Activated CD4-positive, alpha-beta memory T cell treated with anti-CD3 and anti-CD28 coated beads for 36 hours (primary cell): ENCODE measurements around the gene ATP2B2. TPM values are rescaled to one million over a fixed set of nuclear protein-coding genes. Genes with fewer than 3 reads are reported as not detected.

Experiments
- CTCF ChIA-PET: fragments of 350-600 bp; sonication (Branson Sonifier 250); formaldehyde crosslinking; loops from one replicate; lab custom pipeline; 2021; ENCODE audit warnings: antibody characterized with exemption, inconsistent platforms; lab: Charles Lee
- POLR2A ChIA-PET: fragments of 350-600 bp; sonication (Branson Sonifier 250); formaldehyde crosslinking; loops from one replicate; lab custom pipeline; 2021; ENCODE audit warnings: antibody characterized with exemption; lab: Charles Lee
- DNase-seq: peaks from one replicate; pipeline ENCODE4 v3.0.0-alpha.2; 2020
- H3K27ac Mint-ChIP-seq: one replicate; pipeline ENCODE4 v1.8.0; 2021; ENCODE audit warnings: mixed read lengths
- H3K27me3 Mint-ChIP-seq: one replicate; pipeline ENCODE4 v1.8.0; 2021; ENCODE audit warnings: mixed read lengths
- H3K36me3 Mint-ChIP-seq: one replicate; pipeline ENCODE4 v1.8.0; 2021; ENCODE audit warnings: mixed read lengths
- H3K4me1 Mint-ChIP-seq: one replicate; pipeline ENCODE4 v1.8.0; 2021; ENCODE audit warnings: low read depth, mixed read lengths
- H3K4me3 Mint-ChIP-seq: one replicate; pipeline ENCODE4 v1.8.0; 2021; ENCODE audit warnings: mild to moderate bottlenecking, mixed read lengths
- H3K9me3 Mint-ChIP-seq: one replicate; pipeline ENCODE4 v1.8.0; 2021; ENCODE audit warnings: mixed read lengths
- intact Hi-C: fragments of 100-400 bp; cut with micrococcal nuclease; formaldehyde crosslinking; loops from one replicate; pipeline ENCODE4 v1.15.1; 2023
- total RNA-seq, 2 experiments: library from RNA; stranded (reverse); gene quantifications; one replicate each; pipeline ENCODE4 v1.2.3, GENCODE V29; 2021

Gene ATP2B2
- total RNA-seq, 2 experiments from 2014 or later, result 0.05 TPM; not detected in 1

- DNase-seq, result no peak
- intact Hi-C loops, result no loop called here
- ChIA-PET CTCF (interaction anchor here (1.0 to 1.5 kb wide), 3 partner anchors 10 to 399 kb away, joined by 4 to 6 read pairs (median 4); no protein-coding TSS in a partner anchor), POLR2A (no interaction called here)
- H3K4me1 Mint-ChIP-seq, result peaks cover 3% of the 10 kb centered on the region
- H3K36me3 Mint-ChIP-seq, result no peaks in the 10 kb centered on the region
- no peak overlapping the region for H3K27ac Mint-ChIP-seq
- no peaks in the 10 kb centered on the region for H3K9me3 Mint-ChIP-seq
- peaks cover 1% of the 10 kb centered on the region for H3K27me3 Mint-ChIP-seq
- H3K4me3 Mint-ChIP-seq, result no peak overlapping the region
Measured at GRCh38 chr3:10339376-10339955, 165.9 kb downstream of the ATP2B2 start.

DNA sequence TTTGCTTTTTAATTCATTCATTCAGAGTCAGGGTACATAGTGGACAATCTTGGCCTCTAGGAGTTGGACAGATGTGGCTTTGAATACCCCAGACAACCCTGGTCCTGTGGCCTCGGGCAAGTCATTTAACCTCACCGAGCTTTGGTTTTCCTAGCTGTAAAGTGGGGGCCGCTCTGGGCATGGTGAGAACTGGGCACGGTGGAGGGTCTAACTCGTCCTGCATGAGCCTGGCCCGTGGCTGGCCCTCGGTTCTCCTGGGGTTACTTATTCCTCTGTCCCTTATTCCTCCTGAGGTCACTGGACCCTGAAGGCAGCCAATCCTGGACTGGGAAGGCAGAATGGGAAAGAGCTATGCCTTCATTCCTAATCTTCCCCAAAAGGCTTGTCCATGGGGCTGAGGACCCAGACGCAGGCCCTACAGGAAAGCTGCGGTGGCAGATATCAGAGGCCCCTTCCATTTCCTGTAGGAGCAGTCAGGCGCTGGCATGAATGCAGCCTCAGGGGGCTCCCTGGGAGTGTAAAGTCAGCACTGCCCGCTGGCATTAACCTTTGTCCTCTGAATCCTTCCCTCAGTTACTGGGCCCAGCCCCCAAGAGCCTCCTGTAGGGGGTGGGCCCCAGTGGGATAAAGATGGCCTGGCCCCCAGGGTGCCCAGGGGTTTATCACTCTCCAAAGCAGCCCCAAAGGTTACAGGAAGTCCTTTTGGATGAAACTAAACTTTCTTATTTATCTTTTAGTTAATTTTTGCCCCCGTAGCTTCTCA lies 166.6 kb downstream of the ATP2B2 start:
- no peak for DNase-seq
- H3K4me1 Mint-ChIP-seq, result peaks cover 3% of the 10 kb centered on the region
- no peak overlapping the region for H3K4me3 Mint-ChIP-seq
- H3K27ac Mint-ChIP-seq, result no peak overlapping the region
- ChIA-PET CTCF (interaction anchor here (1.5 kb wide), 1 partner anchor 400 kb away, joined by 6 read pairs; no protein-coding TSS in a partner anchor), POLR2A (no interaction called here)
- intact Hi-C loops, result no loop called here
- H3K27me3 Mint-ChIP-seq, result no peaks in the 10 kb centered on the region
- H3K9me3 Mint-ChIP-seq, result no peaks in the 10 kb centered on the region
- H3K36me3 Mint-ChIP-seq, result no peaks in the 10 kb centered on the region

GRCh38 chr3:10338164-10338470 lies 167.3 kb downstream of the ATP2B2 start:
- Mint-ChIP-seq H3K9me3 (no peaks in the 10 kb centered on the region), H3K36me3 (no peaks in the 10 kb centered on the region), H3K4me3 (no peak overlapping the region), H3K4me1 (peaks cover 3% of the 10 kb centered on the region), H3K27ac (no peak overlapping the region), H3K27me3 (no peaks in the 10 kb centered on the region)
- DNase-seq, result no peak
- ChIA-PET CTCF (no interaction called here), POLR2A (no interaction called here)
- intact Hi-C loops, result no loop called here

GRCh38 chr3:10337323-10338163 lies 167.8 kb downstream of the ATP2B2 start:
- ChIA-PET POLR2A (no interaction called here), CTCF (interaction anchor here (0.7 to 1.3 kb wide), 3 partner anchors 8 to 402 kb away, joined by 4 read pairs; no protein-coding TSS in a partner anchor)
- Mint-ChIP-seq H3K27me3 (no peaks in the 10 kb centered on the region), H3K4me1 (peaks cover 3% of the 10 kb centered on the region), H3K36me3 (no peaks in the 10 kb centered on the region), H3K9me3 (no peaks in the 10 kb centered on the region), H3K4me3 (no peak overlapping the region), H3K27ac (no peak overlapping the region)
- intact Hi-C loops, result no loop called here
- no peak for DNase-seq

DNA sequence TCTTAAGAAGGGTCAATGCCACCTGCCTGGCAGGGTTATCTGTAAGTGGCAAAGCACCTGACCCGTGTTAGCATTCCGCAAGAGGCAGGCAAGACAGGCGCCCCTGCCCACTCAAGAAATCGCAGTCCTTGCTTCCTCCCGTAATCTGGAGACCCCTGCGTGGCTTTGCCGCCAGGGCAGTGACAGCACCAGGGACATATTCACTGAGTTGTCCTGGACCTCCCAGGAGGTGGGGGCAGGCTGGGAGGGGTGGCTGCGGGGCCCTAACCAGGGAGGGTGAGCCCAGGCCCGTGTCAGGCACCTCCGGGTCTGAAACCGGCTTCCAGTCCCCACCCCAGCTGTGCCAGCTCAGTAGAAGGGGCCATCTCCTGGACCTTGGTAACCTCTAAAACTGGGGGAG lies 168.6 kb downstream of the ATP2B2 start:
- H3K36me3 Mint-ChIP-seq, result no peaks in the 10 kb centered on the region
- no peak for DNase-seq
- H3K4me1 Mint-ChIP-seq, result peaks cover 3% of the 10 kb centered on the region
- H3K27ac Mint-ChIP-seq, result no peak overlapping the region
- no peaks in the 10 kb centered on the region for H3K9me3 Mint-ChIP-seq
- POLR2A ChIA-PET, result no interaction called here
- CTCF ChIA-PET, result interaction anchor here (1.1 to 1.3 kb wide), 2 partner anchors 9 to 403 kb away, joined by 4 read pairs; no protein-coding TSS in a partner anchor
- intact Hi-C loops, result no loop called here
- H3K27me3 Mint-ChIP-seq, result no peaks in the 10 kb centered on the region
- no peak overlapping the region for H3K4me3 Mint-ChIP-seq

- DNase-seq, result no peak
- H3K9me3 Mint-ChIP-seq, result no peaks in the 10 kb centered on the region
- ChIA-PET CTCF (interaction anchor here (1.3 kb wide), 1 partner anchor 9 kb away, joined by 4 read pairs; no protein-coding TSS in a partner anchor), POLR2A (no interaction called here)
- no peak overlapping the region for H3K27ac Mint-ChIP-seq
- no peak overlapping the region for H3K4me3 Mint-ChIP-seq
- peaks cover 3% of the 10 kb centered on the region for H3K4me1 Mint-ChIP-seq
- no peaks in the 10 kb centered on the region for H3K27me3 Mint-ChIP-seq
- intact Hi-C loops, result no loop called here
- no peaks in the 10 kb centered on the region for H3K36me3 Mint-ChIP-seq
Measured at GRCh38 chr3:10335871-10336622, 169.3 kb downstream of the ATP2B2 start.

DNA sequence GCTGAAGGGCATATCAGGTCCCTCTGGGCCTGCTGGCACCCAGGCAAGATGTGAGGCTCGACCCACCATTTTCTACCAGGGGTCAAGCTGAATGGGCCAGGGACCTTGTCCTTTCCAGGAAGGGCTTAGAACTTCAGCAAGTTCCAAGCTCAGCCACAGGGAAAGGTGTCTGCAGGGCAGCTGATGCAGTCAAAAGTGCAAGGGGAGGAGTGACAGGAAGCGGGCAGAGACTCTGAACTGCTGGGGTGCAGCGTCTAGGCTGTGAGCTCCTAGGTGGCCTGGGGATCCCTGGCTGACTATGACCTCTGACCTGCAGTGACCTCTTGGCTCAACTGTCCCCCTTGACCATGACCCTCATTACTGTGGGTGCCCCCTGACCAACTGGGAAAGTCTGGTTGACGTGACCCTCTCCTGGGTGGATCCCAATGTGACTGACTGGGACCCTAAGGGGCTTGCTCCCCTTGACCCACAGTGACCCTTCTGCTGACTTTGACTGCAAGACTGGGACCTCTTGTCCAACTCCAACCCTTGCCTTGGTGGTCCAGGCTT lies 170.1 kb downstream of the ATP2B2 start:
- no peak overlapping the region for H3K27ac Mint-ChIP-seq
- no peak overlapping the region for H3K4me3 Mint-ChIP-seq
- POLR2A ChIA-PET, result no interaction called here
- H3K9me3 Mint-ChIP-seq, result no peaks in the 10 kb centered on the region
- peaks cover 3% of the 10 kb centered on the region for H3K4me1 Mint-ChIP-seq
- CTCF ChIA-PET, result interaction anchor here (1.1 to 1.2 kb wide), 2 partner anchors 8 to 404 kb away, joined by 5 to 7 read pairs; no protein-coding TSS in a partner anchor
- H3K27me3 Mint-ChIP-seq, result no peaks in the 10 kb centered on the region
- intact Hi-C loops, result no loop called here
- no peak for DNase-seq
- no peaks in the 10 kb centered on the region for H3K36me3 Mint-ChIP-seq

GRCh38 chr3:10334459-10334858 lies 170.9 kb downstream of the ATP2B2 start:
- CTCF ChIA-PET, result interaction anchor here (1.1 to 1.2 kb wide), 2 partner anchors 9 to 404 kb away, joined by 5 to 7 read pairs; no protein-coding TSS in a partner anchor
- no peak for DNase-seq
- H3K27me3 Mint-ChIP-seq, result peaks cover 4% of the 10 kb centered on the region
- intact Hi-C loops, result no loop called here
- H3K4me1 Mint-ChIP-seq, result peaks cover 3% of the 10 kb centered on the region
- no peaks in the 10 kb centered on the region for H3K9me3 Mint-ChIP-seq
- H3K27ac Mint-ChIP-seq, result no peak overlapping the region
- no peaks in the 10 kb centered on the region for H3K36me3 Mint-ChIP-seq
- POLR2A ChIA-PET, result no interaction called here
- H3K4me3 Mint-ChIP-seq, result no peak overlapping the region

GRCh38 chr3:10334042-10334441 lies 171.3 kb downstream of the ATP2B2 start:
- no peak for DNase-seq
- Mint-ChIP-seq H3K36me3 (no peaks in the 10 kb centered on the region), H3K9me3 (no peaks in the 10 kb centered on the region), H3K4me3 (no peak overlapping the region), H3K27ac (no peak overlapping the region), H3K27me3 (peaks cover 8% of the 10 kb centered on the region), H3K4me1 (peaks cover 3% of the 10 kb centered on the region)
- intact Hi-C loops, result no loop called here
- CTCF ChIA-PET, result no interaction called here
- POLR2A ChIA-PET, result no interaction called here

DNA sequence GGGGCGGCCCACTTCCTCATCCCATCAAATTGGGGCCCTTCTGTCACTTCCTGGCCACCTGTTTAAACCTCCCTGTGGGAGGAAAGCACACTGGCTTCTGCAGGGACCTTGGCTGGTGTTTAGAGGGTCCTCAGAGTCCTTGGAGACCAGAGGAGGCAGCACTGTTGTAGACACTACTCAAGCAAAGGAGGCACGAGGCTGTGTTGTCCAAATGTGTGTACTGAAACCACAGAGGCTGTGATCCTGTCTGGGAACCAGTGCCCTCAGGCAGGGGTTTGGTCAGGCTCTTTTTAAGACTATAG lies 172.1 kb downstream of the ATP2B2 start:
- DNase-seq, result no peak
- Mint-ChIP-seq H3K27me3 (peaks cover 13% of the 10 kb centered on the region), H3K27ac (no peak overlapping the region), H3K9me3 (no peaks in the 10 kb centered on the region), H3K36me3 (no peaks in the 10 kb centered on the region), H3K4me3 (no peak overlapping the region), H3K4me1 (peaks cover 3% of the 10 kb centered on the region)
- intact Hi-C loops, result no loop called here
- CTCF ChIA-PET, result no interaction called here
- POLR2A ChIA-PET, result no interaction called here

GRCh38 chr3:10332481-10333348 lies 172.7 kb downstream of the ATP2B2 start:
- ChIA-PET POLR2A (no interaction called here), CTCF (no interaction called here)
- intact Hi-C loops, result no loop called here
- Mint-ChIP-seq H3K9me3 (no peaks in the 10 kb centered on the region), H3K36me3 (no peaks in the 10 kb centered on the region), H3K4me3 (no peak overlapping the region), H3K27me3 (peaks cover 15% of the 10 kb centered on the region), H3K4me1 (peaks cover 3% of the 10 kb centered on the region), H3K27ac (no peak overlapping the region)
- no peak for DNase-seq
